ENCODE measurements around the gene MRPS34. TPM values are rescaled to one million over a fixed set of nuclear protein-coding genes. Genes with fewer than 3 reads are reported as not detected.

The MRPS34 gene
- total and polyA plus RNA-seq, 4 donors, result 40.1 to 110 (median 100) TPM

DNA sequence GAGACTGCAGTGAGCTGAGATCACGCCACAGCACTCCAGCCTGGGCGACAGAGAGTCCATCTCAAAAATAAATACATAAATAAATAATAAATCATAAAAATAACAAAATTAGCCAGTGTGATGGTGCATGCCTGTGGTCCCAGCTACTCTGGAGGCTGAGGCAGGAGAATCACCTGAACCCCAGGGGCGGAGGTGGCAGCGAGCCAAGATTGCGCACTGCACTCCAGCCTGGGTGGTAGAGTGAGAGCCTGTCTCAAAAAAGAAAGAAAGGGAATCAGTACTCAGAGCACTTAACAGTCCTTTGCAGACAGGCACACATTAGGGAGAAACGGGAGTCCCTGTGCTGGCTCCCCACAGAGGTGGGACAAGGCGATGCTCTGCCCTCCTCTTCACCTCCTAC lies 41.9 kb downstream of the MRPS34 start:
- no peak overlapping the region for H3K4me3 ChIP-seq
- DNase-seq (no peak), ATAC-seq (ENCODE audit: insufficient read depth, low FRiP score) (no peak)
- no peaks in the 10 kb centered on the region for H3K9me3 ChIP-seq (ENCODE audit: control insufficient read depth in 4 of 4, insufficient read depth in 3 of 4, low read length in 3 of 4)
- H3K27me3 ChIP-seq (ENCODE audit: control insufficient read depth in 3 of 3, insufficient read depth in 3 of 3, low read length in 2 of 3), result no peaks in the 10 kb centered on the region
- no peak overlapping the region for H3K9ac ChIP-seq (ENCODE audit: insufficient read depth in 1 of 2, low read length in 2 of 2)
- H3K36me3 ChIP-seq (ENCODE audit: control insufficient read depth in 4 of 4, insufficient read depth in 4 of 4, low read length in 4 of 4), result peaks cover 1 to 69% (median 23%) of the 10 kb centered on the region in 4 donors
- H3K27ac ChIP-seq (ENCODE audit: low read depth in 1 of 2, low read length in 1 of 2), result no peak overlapping the region
- 93 to 94% methylated on average over 7 of the region's 7 CpGs for WGBS, 2 donors
- TF ChIP-seq, protein P1, sequence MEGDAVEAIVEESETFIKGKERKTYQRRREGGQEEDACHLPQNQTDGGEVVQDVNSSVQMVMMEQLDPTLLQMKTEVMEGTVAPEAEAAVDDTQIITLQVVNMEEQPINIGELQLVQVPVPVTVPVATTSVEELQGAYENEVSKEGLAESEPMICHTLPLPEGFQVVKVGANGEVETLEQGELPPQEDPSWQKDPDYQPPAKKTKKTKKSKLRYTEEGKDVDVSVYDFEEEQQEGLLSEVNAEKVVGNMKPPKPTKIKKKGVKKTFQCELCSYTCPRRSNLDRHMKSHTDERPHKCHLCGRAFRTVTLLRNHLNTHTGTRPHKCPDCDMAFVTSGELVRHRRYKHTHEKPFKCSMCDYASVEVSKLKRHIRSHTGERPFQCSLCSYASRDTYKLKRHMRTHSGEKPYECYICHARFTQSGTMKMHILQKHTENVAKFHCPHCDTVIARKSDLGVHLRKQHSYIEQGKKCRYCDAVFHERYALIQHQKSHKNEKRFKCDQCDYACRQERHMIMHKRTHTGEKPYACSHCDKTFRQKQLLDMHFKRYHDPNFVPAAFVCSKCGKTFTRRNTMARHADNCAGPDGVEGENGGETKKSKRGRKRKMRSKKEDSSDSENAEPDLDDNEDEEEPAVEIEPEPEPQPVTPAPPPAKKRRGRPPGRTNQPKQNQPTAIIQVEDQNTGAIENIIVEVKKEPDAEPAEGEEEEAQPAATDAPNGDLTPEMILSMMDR (IDR thresholded peaks at IDR 0.05; ENCODE audit: control extremely low read depth, extremely low read depth), result no peak
- H3K4me1 ChIP-seq (ENCODE audit: control insufficient read depth in 5 of 5, insufficient read depth in 5 of 5, low read length in 5 of 5), result no peaks in the 10 kb centered on the region

DNA sequence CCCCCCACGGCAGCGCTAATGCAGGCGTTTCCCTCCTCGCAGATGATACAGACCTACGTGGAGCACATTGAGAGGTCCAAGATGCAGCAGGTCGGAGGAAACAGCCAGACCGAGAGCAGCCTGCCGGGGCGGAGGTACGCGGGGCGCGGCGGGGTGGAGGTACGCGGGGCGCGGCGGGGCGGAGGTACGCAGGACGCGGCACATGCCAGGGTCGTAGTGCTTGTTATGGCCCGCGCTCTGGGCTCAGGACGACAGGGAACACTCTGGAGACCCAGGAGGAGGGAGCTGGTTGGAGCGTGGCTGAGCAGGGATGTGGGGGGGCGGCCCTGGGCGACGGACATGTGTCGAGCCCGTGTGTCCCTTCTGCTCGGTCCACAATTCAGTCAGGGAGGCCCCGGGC lies 43.5 kb downstream of the MRPS34 start:
- Histone ChIP-seq H3K4me3 (no peak overlapping the region), H3K9me3 (ENCODE audit: control insufficient read depth in 4 of 4, insufficient read depth in 3 of 4, low read length in 3 of 4) (no peaks in the 10 kb centered on the region), H3K36me3 (ENCODE audit: control insufficient read depth in 4 of 4, insufficient read depth in 4 of 4, low read length in 4 of 4) (peaks cover 3 to 71% (median 16%) of the 10 kb centered on the region in 4 donors), H3K27me3 (ENCODE audit: control insufficient read depth in 3 of 3, insufficient read depth in 3 of 3, low read length in 2 of 3) (no peaks in the 10 kb centered on the region), H3K4me1 (ENCODE audit: control insufficient read depth in 5 of 5, insufficient read depth in 5 of 5, low read length in 5 of 5) (no peaks in the 10 kb centered on the region), H3K9ac (ENCODE audit: insufficient read depth in 1 of 2, low read length in 2 of 2) (no peak overlapping the region), H3K27ac (ENCODE audit: low read depth in 1 of 2, low read length in 1 of 2) (no peak overlapping the region)
- WGBS, 2 donors, result 95 to 97% methylated on average over 35 of the region's 35 CpGs
- TF ChIP-seq, protein P1 (IDR thresholded peaks at IDR 0.05; ENCODE audit: control extremely low read depth, extremely low read depth), result no peak
- DNase-seq, result no peak
- no peak for ATAC-seq (ENCODE audit: insufficient read depth, low FRiP score)

- DNase-seq (no peak), ATAC-seq (ENCODE audit: insufficient read depth, low FRiP score) (no peak)
- H3K4me1 ChIP-seq (ENCODE audit: control insufficient read depth in 5 of 5, insufficient read depth in 5 of 5, low read length in 5 of 5), result no peaks in the 10 kb centered on the region
- no peak overlapping the region for H3K27ac ChIP-seq (ENCODE audit: low read depth in 1 of 2, low read length in 1 of 2)
- peaks cover 3 to 68% (median 14%) of the 10 kb centered on the region in 4 donors for H3K36me3 ChIP-seq (ENCODE audit: control insufficient read depth in 4 of 4, insufficient read depth in 4 of 4, low read length in 4 of 4)
- no peaks in the 10 kb centered on the region for H3K9me3 ChIP-seq (ENCODE audit: control insufficient read depth in 4 of 4, insufficient read depth in 3 of 4, low read length in 3 of 4)
- H3K27me3 ChIP-seq (ENCODE audit: control insufficient read depth in 3 of 3, insufficient read depth in 3 of 3, low read length in 2 of 3), result no peaks in the 10 kb centered on the region
- TF ChIP-seq, protein P1 (IDR thresholded peaks at IDR 0.05; ENCODE audit: control extremely low read depth, extremely low read depth), result no peak
- H3K9ac ChIP-seq (ENCODE audit: insufficient read depth in 1 of 2, low read length in 2 of 2), result no peak overlapping the region
- H3K4me3 ChIP-seq, result no peak overlapping the region
- WGBS, 2 donors, result 97 to 98% methylated on average over 18 of the region's 18 CpGs
Measured at GRCh38 chr16:1729026-1729425, 43.9 kb downstream of the MRPS34 start.

All from lung (tissue), 12 donors.